GM13977 (cell line): ENCODE results near the gene USP6NL.
A peak's percentile ranks its signal among the peaks of the same experiment; 100 is the strongest.

Experiments used
- DNase-seq: peaks from one replicate; pipeline ENCODE4 v3.0.0; 2012; ENCODE audit warnings: low spot score
- CTCF ChIP-seq: IDR thresholded peaks from 2 replicates; pipeline ENCODE4 v1.5.1; 2012; ENCODE audit warnings: mild to moderate bottlenecking, control low read depth; ENCODE audit not compliant: insufficient read depth; ENCODE audit errors: extremely low read depth, missing control alignments
- in situ Hi-C: fragments of 300-500 bp; cut with MboI; formaldehyde crosslinking; loops from one replicate; pipeline ENCODE4 v1.12.0; 2022; ENCODE audit warnings: low sequenced_read_pairs, low pct_unique_long_range_greater_than_20kb, mixed read lengths, inconsistent platforms; ENCODE audit not compliant: unreplicated experiment

The USP6NL gene

GRCh38 chr10:11646450-11646849, 35.0 kb upstream of the USP6NL start:
- no peak for TF ChIP-seq CTCF
- no peak for DNase-seq
- in situ Hi-C loops: no loop called here

GRCh38 chr10:11643039-11643438, 31.6 kb upstream of the USP6NL start:
- TF ChIP-seq CTCF: no peak
- in situ Hi-C loops: no loop called here
- DNase-seq: no peak

GRCh38 chr10:11642566-11642965, 31.1 kb upstream of the USP6NL start:
- no peak for DNase-seq
- in situ Hi-C loops: no loop called here
- TF ChIP-seq CTCF: no peak

DNA sequence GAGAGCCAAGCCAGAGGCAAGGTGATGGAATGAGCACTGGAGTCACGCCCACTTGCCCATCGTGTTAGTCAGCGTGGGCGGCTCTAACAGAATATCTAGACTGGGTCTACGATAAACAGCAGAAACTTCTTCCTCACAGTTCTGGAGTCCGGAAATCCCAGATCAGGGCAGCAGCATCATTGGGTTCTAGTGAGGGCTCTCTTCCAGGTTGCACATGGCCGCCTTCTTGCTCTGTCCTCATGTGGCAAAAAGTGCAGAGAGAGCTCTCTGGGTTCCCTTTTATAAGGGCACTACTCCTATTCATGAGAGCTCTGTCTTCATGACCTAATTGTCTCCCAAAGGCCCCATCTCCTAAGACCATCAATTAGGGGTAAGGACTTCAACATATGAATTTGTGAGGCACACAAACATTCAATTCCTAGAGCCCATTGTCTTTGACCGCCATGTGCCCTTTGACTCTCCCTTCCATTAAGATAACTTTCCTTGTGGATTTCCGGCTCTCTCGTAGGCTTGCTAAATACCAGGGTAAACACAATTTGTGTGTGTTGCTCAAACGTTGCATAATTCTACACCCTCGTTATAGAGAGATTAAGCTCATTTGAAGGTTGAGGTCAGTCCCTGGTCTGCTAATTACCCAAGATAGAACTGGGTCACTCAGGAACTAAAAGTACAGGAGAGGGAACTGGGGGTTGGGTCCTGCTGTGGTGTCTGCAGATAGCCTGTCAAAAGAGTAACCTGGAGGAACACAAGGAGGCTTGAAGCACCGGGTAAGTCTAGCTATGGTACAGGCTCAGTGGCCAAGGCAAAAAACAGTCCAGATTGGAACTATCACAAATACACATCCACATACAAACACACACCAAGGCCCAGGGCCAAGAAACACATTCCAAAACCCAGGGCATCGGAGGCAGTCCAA, 28.7 kb upstream of the USP6NL start:
- in situ Hi-C loops: no loop called here
- no peak for DNase-seq
- no peak for TF ChIP-seq CTCF

- TF ChIP-seq CTCF: no peak
- in situ Hi-C loops: no loop called here
- no peak for DNase-seq
These were observed 27.9 kb upstream of the USP6NL start for GRCh38 chr10:11639362-11639761.

GRCh38 chr10:11638055-11638698, 26.7 kb upstream of the USP6NL start:
- in situ Hi-C loops: no loop called here
- no peak for TF ChIP-seq CTCF
- peak; percentile 57 for DNase-seq
